GM10248 (cell line): Measurements from ENCODE around the gene WDR93.

ENCODE experiments used
- CTCF ChIA-PET: fragments of 300-600 bp; sonication (Branson Sonifier 250); formaldehyde crosslinking; extraction: SDS; loops from one replicate; lab custom pipeline; 2021; ENCODE audit warnings: antibody characterized with exemption; lab: Yijun Ruan, JAX
- POLR2A ChIA-PET: fragments of 350-650 bp; sonication (Branson Sonifier 250); formaldehyde crosslinking; extraction: SDS; loops from one replicate; lab custom pipeline; 2020; ENCODE audit warnings: antibody characterized with exemption; lab: Yijun Ruan, JAX
- DNase-seq: peaks from one replicate; pipeline ENCODE4 v3.0.0; 2012; ENCODE audit errors: extremely low spot score
- TF ChIP-seq, protein P1 (sequence below): IDR thresholded peaks from 2 replicates; pipeline ENCODE4 v1.5.1; 2012; ENCODE audit warnings: mild to moderate bottlenecking, low read depth; ENCODE audit errors: extremely low read depth, missing control alignments, control extremely low read depth

The WDR93 gene

DNA sequence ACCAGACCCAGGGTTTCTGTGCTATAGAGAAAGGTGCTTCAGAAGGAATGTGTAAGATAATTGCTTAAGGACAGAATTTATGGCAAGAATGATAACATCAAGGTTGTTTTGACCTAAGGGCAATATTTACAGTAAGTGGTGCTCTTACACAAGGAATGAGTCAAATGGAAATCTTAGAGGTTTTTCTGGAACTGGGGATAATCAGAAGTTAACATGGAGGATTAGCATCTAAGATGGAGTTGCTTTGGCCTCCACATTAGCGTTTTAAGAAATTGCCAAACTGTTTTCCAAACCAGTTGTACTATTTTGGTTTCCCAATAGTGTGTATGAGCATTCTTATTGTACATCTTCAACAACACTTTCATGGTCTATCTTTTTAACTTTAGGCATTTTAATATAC, 3.1 kb downstream of the WDR93 start:
- ChIA-PET POLR2A (no interaction called here), CTCF (no interaction called here)
- TF ChIP-seq, protein P1, sequence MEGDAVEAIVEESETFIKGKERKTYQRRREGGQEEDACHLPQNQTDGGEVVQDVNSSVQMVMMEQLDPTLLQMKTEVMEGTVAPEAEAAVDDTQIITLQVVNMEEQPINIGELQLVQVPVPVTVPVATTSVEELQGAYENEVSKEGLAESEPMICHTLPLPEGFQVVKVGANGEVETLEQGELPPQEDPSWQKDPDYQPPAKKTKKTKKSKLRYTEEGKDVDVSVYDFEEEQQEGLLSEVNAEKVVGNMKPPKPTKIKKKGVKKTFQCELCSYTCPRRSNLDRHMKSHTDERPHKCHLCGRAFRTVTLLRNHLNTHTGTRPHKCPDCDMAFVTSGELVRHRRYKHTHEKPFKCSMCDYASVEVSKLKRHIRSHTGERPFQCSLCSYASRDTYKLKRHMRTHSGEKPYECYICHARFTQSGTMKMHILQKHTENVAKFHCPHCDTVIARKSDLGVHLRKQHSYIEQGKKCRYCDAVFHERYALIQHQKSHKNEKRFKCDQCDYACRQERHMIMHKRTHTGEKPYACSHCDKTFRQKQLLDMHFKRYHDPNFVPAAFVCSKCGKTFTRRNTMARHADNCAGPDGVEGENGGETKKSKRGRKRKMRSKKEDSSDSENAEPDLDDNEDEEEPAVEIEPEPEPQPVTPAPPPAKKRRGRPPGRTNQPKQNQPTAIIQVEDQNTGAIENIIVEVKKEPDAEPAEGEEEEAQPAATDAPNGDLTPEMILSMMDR, result no peak
- no peak for DNase-seq

DNA sequence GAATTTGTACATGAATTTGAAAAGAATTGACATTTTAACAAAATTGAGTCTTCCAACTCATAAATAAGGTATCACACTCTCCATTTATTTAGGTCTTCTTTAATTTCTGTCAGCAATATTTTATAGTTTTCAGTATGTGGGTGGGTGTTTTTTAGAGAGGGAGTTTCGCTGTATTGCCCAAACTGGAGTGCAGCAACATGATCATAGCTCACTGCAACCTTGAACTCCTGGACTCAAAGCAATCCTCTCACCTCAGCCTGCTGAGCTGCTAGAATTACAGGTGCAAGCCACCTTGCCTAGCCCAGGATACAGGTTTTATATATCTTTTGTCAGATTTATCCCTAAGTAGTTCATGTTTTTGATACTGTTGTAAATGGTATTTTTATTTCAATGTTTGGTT, 4.6 kb downstream of the WDR93 start:
- POLR2A ChIA-PET, result no interaction called here
- no peak for DNase-seq
- CTCF ChIA-PET, result interaction anchor here (1.5 kb wide), 1 partner anchor 10 kb away, joined by 3 read pairs; no protein-coding TSS in a partner anchor
- TF ChIP-seq, protein P1, result no peak

DNA sequence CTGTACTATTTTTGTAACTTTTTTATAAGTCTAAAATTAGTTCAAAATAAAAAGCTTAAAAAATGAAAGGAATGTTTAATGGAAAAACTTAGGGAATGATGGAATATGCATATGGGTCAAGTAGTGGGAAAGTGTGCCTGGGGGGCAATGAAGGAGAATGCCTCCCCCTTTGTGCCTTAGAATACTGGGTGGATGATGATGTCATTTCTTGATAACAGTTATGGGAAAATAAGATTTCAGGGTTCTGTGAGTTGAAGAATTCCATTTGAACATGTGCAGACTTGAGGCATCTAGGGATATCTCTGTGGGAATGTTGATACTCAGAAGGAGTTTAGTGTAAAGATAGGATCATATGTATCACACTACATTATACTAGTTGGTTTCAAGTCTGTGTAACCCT, 13.8 kb downstream of the WDR93 start:
- POLR2A ChIA-PET, result no interaction called here
- TF ChIP-seq, protein P1, result no peak
- no peak for DNase-seq
- CTCF ChIA-PET, result interaction anchor here (1.9 kb wide), 1 partner anchor 14 kb away, joined by 5 read pairs; no protein-coding TSS in a partner anchor

DNA sequence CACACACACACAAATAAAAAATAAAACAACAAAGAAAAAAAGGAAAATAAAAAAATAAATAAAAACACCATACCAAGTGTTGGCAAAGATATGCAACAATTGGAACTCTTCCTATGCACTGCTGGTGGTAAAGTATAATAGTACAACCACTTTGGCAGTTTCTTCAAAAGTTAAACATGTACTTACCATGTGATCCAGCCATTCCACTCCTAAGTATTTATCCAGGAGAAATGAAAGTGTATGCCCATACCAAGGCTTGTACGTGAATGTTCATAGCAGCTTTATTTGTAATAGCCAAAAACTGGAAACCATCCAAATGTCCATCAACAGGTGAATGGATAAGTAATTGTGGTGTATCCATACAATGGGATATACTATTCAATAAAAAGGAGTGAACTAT, 17.0 kb downstream of the WDR93 start:
- TF ChIP-seq, protein P1, result no peak
- POLR2A ChIA-PET, result no interaction called here
- no peak for DNase-seq
- CTCF ChIA-PET, result interaction anchor here (1.1 kb wide), 1 partner anchor 26 kb away, joined by 3 read pairs; no protein-coding TSS in a partner anchor

- DNase-seq, result no peak
- ChIA-PET CTCF (no interaction called here), POLR2A (no interaction called here)
- TF ChIP-seq, protein P1, result no peak
These were observed 24.2 kb downstream of the WDR93 start for GRCh38 chr15:89714775-89715174.

DNA sequence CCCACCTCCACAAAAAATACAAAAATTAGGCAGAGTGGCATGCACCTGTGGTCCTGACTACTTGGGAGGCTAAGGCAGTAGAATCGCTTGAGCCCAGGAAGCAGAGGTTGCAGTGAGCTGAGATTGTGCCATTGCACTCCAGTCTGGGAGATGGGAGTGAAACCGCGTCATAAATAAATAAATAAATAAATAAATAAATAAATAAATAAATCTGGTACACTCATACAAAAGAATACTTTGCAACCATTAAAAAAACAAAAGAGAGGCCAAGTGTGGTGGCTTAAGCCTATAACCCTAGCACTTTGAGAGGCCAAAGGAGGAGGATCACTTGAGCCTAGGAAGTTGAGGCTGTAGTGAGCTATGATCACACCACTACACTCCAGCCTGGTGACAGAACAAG, 32.4 kb downstream of the WDR93 start:
- TF ChIP-seq, protein P1, result no peak
- CTCF ChIA-PET, result interaction anchor here (1.1 to 1.5 kb wide), 2 partner anchors 17 to 38 kb away, joined by 3 to 6 read pairs; no protein-coding TSS in a partner anchor
- POLR2A ChIA-PET, result no interaction called here
- DNase-seq, result no peak

- CTCF ChIA-PET, result interaction anchor here (1.0 to 1.3 kb wide), 2 partner anchors 15 to 67 kb away, joined by 3 read pairs; no protein-coding TSS in a partner anchor
- TF ChIP-seq, protein P1, result no peak
- POLR2A ChIA-PET, result no interaction called here
- no peak for DNase-seq
These were observed 34.0 kb downstream of the WDR93 start for GRCh38 chr15:89724621-89725020.
